Measurements from ENCODE around the gene IGFL4.
A peak's percentile ranks its signal among the peaks of the same experiment; 100 is the strongest.

Gene IGFL4

GRCh38 chr19:46017095-46017429 is 23.7 kb downstream of the IGFL4 start:
- H3K27ac ChIP-seq (replicated peaks) = no peak overlapping the region
- no peak for DNase-seq (ENCODE audit: low read depth in 1 of 2, low spot score in 1 of 2)
- TF ChIP-seq GABPA (IDR thresholded peaks at IDR 0.05; ENCODE audit: low read depth) = no peak
- no peak for TF ChIP-seq SPI1 (IDR thresholded peaks at IDR 0.05; ENCODE audit: borderline replicate concordance, low read depth)
- no peaks in the 10 kb centered on the region for H3K27me3 ChIP-seq (ENCODE audit: insufficient read depth, poor library complexity, severe bottlenecking)
- H3K4me3 ChIP-seq (replicated peaks; ENCODE audit: insufficient read depth, low read length) = no peak overlapping the region

GRCh38 chr19:46016426-46017094 is 24.2 kb downstream of the IGFL4 start:
- Histone ChIP-seq H3K27me3 (ENCODE audit: insufficient read depth, poor library complexity, severe bottlenecking) (no peaks in the 10 kb centered on the region), H3K27ac (replicated peaks) (no peak overlapping the region), H3K4me3 (replicated peaks; ENCODE audit: insufficient read depth, low read length) (no peak overlapping the region)
- peak; percentile 45 to 69 for DNase-seq (ENCODE audit: low read depth in 1 of 2, low spot score in 1 of 2)
- TF ChIP-seq SPI1 (IDR thresholded peaks at IDR 0.05; ENCODE audit: borderline replicate concordance, low read depth) = no peak
- TF ChIP-seq, protein P1, sequence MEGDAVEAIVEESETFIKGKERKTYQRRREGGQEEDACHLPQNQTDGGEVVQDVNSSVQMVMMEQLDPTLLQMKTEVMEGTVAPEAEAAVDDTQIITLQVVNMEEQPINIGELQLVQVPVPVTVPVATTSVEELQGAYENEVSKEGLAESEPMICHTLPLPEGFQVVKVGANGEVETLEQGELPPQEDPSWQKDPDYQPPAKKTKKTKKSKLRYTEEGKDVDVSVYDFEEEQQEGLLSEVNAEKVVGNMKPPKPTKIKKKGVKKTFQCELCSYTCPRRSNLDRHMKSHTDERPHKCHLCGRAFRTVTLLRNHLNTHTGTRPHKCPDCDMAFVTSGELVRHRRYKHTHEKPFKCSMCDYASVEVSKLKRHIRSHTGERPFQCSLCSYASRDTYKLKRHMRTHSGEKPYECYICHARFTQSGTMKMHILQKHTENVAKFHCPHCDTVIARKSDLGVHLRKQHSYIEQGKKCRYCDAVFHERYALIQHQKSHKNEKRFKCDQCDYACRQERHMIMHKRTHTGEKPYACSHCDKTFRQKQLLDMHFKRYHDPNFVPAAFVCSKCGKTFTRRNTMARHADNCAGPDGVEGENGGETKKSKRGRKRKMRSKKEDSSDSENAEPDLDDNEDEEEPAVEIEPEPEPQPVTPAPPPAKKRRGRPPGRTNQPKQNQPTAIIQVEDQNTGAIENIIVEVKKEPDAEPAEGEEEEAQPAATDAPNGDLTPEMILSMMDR (IDR thresholded peaks at IDR 0.05; ENCODE audit: insufficient read depth, low read length) = peak; percentile 66

DNA sequence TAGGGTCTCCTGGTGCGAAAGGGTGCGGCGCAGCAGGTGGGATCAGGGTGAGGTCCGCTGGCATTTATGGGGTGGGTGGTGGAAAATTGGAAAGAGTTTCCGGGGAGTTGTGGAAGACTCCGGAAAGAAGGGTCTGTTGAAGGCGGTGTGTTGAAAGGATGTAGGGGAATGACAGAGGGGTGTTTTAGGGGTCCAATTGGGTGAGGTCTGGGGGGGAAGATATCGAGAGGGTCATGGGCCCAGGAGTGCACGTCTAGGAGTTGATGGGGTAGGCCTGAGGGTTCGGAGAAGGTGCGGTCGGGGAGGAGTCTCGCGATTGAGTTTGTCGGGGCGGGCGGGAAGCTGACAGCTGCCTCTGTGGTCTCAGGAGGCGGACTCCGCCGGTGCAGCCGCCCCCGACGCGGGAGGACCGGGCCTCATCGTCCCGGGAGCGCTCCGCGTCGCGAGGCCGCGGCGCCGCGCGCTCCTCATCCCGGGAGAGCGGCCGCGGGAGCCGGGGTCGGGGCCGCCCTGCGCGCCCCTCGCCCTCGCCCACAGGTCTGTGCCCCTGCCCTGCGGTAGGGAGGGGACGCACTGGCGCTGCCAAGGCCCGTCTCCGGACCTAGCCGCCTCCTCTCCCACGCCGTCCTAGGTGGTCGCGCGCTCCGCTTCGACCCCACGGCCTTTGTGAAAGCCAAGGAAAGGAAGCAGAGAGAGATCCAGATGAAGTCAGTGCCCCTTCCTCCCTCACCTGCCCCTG is 24.9 kb downstream of the IGFL4 start:
- Histone ChIP-seq H3K27me3 (ENCODE audit: insufficient read depth, poor library complexity, severe bottlenecking) (no peaks in the 10 kb centered on the region), H3K27ac (replicated peaks) (no peak overlapping the region), H3K4me3 (replicated peaks; ENCODE audit: insufficient read depth, low read length) (no peak overlapping the region)
- TF ChIP-seq, protein P2, sequence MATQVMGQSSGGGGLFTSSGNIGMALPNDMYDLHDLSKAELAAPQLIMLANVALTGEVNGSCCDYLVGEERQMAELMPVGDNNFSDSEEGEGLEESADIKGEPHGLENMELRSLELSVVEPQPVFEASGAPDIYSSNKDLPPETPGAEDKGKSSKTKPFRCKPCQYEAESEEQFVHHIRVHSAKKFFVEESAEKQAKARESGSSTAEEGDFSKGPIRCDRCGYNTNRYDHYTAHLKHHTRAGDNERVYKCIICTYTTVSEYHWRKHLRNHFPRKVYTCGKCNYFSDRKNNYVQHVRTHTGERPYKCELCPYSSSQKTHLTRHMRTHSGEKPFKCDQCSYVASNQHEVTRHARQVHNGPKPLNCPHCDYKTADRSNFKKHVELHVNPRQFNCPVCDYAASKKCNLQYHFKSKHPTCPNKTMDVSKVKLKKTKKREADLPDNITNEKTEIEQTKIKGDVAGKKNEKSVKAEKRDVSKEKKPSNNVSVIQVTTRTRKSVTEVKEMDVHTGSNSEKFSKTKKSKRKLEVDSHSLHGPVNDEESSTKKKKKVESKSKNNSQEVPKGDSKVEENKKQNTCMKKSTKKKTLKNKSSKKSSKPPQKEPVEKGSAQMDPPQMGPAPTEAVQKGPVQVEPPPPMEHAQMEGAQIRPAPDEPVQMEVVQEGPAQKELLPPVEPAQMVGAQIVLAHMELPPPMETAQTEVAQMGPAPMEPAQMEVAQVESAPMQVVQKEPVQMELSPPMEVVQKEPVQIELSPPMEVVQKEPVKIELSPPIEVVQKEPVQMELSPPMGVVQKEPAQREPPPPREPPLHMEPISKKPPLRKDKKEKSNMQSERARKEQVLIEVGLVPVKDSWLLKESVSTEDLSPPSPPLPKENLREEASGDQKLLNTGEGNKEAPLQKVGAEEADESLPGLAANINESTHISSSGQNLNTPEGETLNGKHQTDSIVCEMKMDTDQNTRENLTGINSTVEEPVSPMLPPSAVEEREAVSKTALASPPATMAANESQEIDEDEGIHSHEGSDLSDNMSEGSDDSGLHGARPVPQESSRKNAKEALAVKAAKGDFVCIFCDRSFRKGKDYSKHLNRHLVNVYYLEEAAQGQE (IDR thresholded peaks at IDR 0.05; ENCODE audit: insufficient replicate concordance, low read depth) = no peak
- TF ChIP-seq POLR2AphosphoS5 (IDR thresholded peaks at IDR 0.05; ENCODE audit: low read depth) = no peak
- no peak for TF ChIP-seq GABPA (IDR thresholded peaks at IDR 0.05; ENCODE audit: low read depth)
- TF ChIP-seq, protein P1 (IDR thresholded peaks at IDR 0.05; ENCODE audit: insufficient read depth, low read length) = no peak
- no peak for TF ChIP-seq SPI1 (IDR thresholded peaks at IDR 0.05; ENCODE audit: borderline replicate concordance, low read depth)
- DNase-seq (ENCODE audit: low read depth in 1 of 2, low spot score in 1 of 2) = no peak

DNA sequence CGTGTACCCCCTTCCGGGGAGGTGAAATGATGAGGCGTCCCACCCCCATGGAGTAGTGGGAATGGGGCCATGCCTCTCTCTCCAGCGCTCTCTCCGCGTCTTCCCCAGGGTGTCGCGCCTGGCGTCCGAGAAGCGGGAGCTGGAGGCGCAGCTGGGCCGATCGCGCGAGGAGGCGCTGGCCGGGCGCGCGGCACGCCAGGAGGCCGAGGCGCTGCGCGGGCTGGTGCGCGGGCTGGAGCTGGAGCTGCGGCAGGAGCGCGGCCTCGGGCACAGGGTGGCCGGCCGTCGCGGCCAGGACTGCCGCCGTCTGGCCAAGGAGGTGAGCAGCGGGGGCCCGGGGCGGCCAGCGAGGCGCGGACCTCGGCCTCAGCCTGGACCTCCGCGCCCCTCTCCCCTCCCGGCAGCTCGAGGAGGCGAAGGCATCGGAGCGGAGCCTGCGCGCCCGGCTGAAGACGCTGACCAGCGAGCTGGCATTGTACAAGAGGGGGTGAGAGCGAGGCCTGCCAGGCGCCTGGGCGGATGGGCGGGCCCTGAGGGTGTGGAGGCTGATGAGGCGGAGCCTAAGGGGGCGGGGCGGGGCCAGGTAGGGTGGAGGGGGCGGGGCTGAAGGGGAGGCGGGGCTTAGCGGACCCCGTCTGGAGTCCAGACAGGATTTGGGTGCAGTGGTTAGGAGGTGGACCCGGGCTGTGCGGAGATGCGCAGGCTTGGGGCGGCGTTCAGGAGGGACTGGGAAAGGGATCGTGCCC is 25.7 kb downstream of the IGFL4 start:
- H3K27ac ChIP-seq (replicated peaks) = no peak overlapping the region
- H3K27me3 ChIP-seq (ENCODE audit: insufficient read depth, poor library complexity, severe bottlenecking) = no peaks in the 10 kb centered on the region
- TF ChIP-seq GABPA (IDR thresholded peaks at IDR 0.05; ENCODE audit: low read depth) = no peak
- TF ChIP-seq, protein P1 (IDR thresholded peaks at IDR 0.05; ENCODE audit: insufficient read depth, low read length) = no peak
- no peak for TF ChIP-seq POLR2AphosphoS5 (IDR thresholded peaks at IDR 0.05; ENCODE audit: low read depth)
- no peak for TF ChIP-seq SPI1 (IDR thresholded peaks at IDR 0.05; ENCODE audit: borderline replicate concordance, low read depth)
- TF ChIP-seq, protein P2 (IDR thresholded peaks at IDR 0.05; ENCODE audit: insufficient replicate concordance, low read depth) = no peak
- DNase-seq (ENCODE audit: low read depth in 1 of 2, low spot score in 1 of 2) = no peak
- no peak overlapping the region for H3K4me3 ChIP-seq (replicated peaks; ENCODE audit: insufficient read depth, low read length)
